ENCODE measurements around the gene SNRPD3. TPM values are rescaled to one million over a fixed set of nuclear protein-coding genes. Genes with fewer than 3 reads are reported as not detected.
A peak's percentile ranks its signal among the peaks of the same experiment; 100 is the strongest.

The SNRPD3 gene
- total RNA-seq, 1 donor from 2014 or later: 66.8 TPM

DNA sequence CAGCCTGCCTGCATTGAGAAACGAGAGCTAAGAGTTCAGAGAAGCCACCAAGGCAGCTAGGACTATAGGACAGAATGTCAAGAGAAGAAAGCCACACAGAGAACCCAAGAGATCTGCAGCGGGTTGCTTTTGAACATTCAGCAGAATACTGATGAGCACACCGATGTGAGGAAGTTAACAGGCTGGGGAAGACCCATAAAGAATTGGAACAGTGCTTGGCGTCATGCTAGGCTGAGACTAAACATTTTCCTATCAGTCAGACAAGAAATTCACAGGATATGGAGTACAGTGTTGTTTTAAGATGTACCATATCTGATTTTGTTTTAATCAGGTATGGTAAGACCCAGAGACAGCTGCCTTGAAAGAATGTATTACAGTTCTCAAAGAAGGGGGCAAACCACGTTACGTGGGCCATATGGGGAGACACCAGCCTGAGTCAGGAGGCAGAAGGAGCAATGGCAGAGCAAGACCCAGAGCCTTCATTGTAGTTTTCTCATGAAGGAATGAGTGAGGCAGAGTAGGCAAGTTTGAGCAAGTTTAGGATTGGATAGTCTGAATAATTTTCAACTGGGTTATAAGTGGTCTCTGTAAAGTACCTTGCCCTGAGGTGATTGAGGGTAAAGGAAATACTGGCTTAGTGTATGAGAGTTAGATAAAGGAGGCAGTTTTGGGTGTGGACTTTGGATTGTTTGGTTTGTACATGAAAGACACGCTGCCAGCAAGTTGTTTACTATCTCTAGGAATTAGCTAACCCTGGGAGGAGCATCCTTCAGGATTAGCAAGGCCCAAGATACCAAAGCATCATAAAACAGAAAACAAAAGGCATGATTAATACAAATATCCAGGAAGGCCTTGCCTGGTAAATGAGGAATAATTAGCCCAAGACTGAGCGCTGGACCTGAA lies 22.8 kb downstream of the SNRPD3 start:
- H3K27me3 ChIP-seq (ENCODE audit: low read depth): no peaks in the 10 kb centered on the region
- DNase-seq (no peak), ATAC-seq (peak in 1 of 2 donors; percentile 15)
- H3K27ac ChIP-seq: no peak overlapping the region
- TF ChIP-seq, protein P1, sequence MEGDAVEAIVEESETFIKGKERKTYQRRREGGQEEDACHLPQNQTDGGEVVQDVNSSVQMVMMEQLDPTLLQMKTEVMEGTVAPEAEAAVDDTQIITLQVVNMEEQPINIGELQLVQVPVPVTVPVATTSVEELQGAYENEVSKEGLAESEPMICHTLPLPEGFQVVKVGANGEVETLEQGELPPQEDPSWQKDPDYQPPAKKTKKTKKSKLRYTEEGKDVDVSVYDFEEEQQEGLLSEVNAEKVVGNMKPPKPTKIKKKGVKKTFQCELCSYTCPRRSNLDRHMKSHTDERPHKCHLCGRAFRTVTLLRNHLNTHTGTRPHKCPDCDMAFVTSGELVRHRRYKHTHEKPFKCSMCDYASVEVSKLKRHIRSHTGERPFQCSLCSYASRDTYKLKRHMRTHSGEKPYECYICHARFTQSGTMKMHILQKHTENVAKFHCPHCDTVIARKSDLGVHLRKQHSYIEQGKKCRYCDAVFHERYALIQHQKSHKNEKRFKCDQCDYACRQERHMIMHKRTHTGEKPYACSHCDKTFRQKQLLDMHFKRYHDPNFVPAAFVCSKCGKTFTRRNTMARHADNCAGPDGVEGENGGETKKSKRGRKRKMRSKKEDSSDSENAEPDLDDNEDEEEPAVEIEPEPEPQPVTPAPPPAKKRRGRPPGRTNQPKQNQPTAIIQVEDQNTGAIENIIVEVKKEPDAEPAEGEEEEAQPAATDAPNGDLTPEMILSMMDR (IDR thresholded peaks at IDR 0.05): no peak
- H3K9me3 ChIP-seq: no peaks in the 10 kb centered on the region
- H3K4me3 ChIP-seq: no peak overlapping the region
- intact Hi-C loops (cut with DNase I): no loop called here
- peaks cover 15% of the 10 kb centered on the region for H3K4me1 ChIP-seq
- peaks cover 28% of the 10 kb centered on the region for H3K36me3 ChIP-seq

GRCh38 chr22:24579258-24579601 lies 23.4 kb downstream of the SNRPD3 start:
- peaks cover 22% of the 10 kb centered on the region for H3K4me1 ChIP-seq
- H3K27me3 ChIP-seq (ENCODE audit: low read depth): no peaks in the 10 kb centered on the region
- H3K36me3 ChIP-seq: peaks cover 22% of the 10 kb centered on the region
- DNase-seq (no peak), ATAC-seq (no peak)
- no peak overlapping the region for H3K27ac ChIP-seq
- intact Hi-C loops (cut with DNase I): no loop called here
- H3K9me3 ChIP-seq: no peaks in the 10 kb centered on the region
- TF ChIP-seq, protein P1 (IDR thresholded peaks at IDR 0.05): no peak
- H3K4me3 ChIP-seq: no peak overlapping the region

DNA sequence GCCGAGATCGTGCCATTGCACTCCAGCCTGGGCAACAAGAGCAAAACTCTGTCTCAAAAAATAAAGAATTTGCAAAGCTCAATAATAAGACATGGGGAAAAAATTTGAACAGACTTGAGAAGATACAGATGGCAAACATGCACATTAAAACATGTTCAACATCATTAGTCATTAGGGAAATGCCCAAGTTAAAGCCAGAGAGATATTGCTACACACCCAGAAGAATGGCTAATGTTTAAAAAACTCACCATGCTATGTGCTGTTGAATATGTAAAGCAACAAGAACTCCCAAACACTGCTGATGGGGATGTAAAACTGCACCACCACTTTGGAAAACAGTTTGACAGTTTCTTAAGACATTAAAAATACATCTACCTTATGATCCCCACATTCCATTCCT lies 24.5 kb downstream of the SNRPD3 start:
- no peak for ATAC-seq
- no peak for DNase-seq
- H3K27me3 ChIP-seq (ENCODE audit: low read depth): no peaks in the 10 kb centered on the region
- peaks cover 18% of the 10 kb centered on the region for H3K36me3 ChIP-seq
- intact Hi-C loops (cut with DNase I): no loop called here
- no peak overlapping the region for H3K27ac ChIP-seq
- peaks cover 24% of the 10 kb centered on the region for H3K4me1 ChIP-seq
- TF ChIP-seq, protein P1 (IDR thresholded peaks at IDR 0.05): no peak
- H3K9me3 ChIP-seq: no peaks in the 10 kb centered on the region
- H3K4me3 ChIP-seq: no peak overlapping the region

- DNase-seq (no peak), ATAC-seq (no peak)
- TF ChIP-seq, protein P1 (IDR thresholded peaks at IDR 0.05): no peak
- Histone ChIP-seq H3K36me3 (peaks cover 22% of the 10 kb centered on the region), H3K4me1 (peaks cover 24% of the 10 kb centered on the region), H3K27me3 (ENCODE audit: low read depth) (no peaks in the 10 kb centered on the region), H3K27ac (no peak overlapping the region), H3K4me3 (no peak overlapping the region), H3K9me3 (no peaks in the 10 kb centered on the region)
- intact Hi-C loops (cut with DNase I): no loop called here
Observed at GRCh38 chr22:24582056-24582814, 26.4 kb downstream of the SNRPD3 start.

GRCh38 chr22:24583221-24584165 lies 27.7 kb downstream of the SNRPD3 start:
- peak overlapping the region; percentile 53 for H3K27ac ChIP-seq
- H3K9me3 ChIP-seq: no peaks in the 10 kb centered on the region
- ATAC-seq (peak; percentile 29 to 54), DNase-seq (no peak)
- intact Hi-C loops (cut with DNase I): no loop called here
- peaks cover 24% of the 10 kb centered on the region for H3K4me1 ChIP-seq
- H3K36me3 ChIP-seq: peaks cover 20% of the 10 kb centered on the region
- TF ChIP-seq, protein P1 (IDR thresholded peaks at IDR 0.05): no peak
- no peak overlapping the region for H3K4me3 ChIP-seq
- no peaks in the 10 kb centered on the region for H3K27me3 ChIP-seq (ENCODE audit: low read depth)

Data from lower lobe of right lung (tissue), 2 donors.